Esophagus (tissue), 2 donors: ENCODE data around the gene AQP3. TPM values are rescaled to one million over a fixed set of nuclear protein-coding genes. Genes with fewer than 3 reads are reported as not detected.
A peak's percentile ranks its signal among the peaks of the same experiment; 100 is the strongest.
"Not testable (repeated sequence)": the region's sequence is repeated elsewhere in the genome, so short reads cannot be mapped to it uniquely, and the experiment has no call there.

Experiments
- H3K27ac ChIP-seq, 2 donors: one replicate each; pipeline ENCODE4 v1.5.1; 2013; ENCODE audit warnings: low read depth in 2 of 2, mild to moderate bottlenecking in 2 of 2, inconsistent platforms in 1 of 2, low read length in 1 of 2, moderate library complexity in 1 of 2
- H3K27me3 ChIP-seq, 2 donors: one replicate each; pipeline ENCODE4 v1.6.1; 2013; ENCODE audit warnings: low read length in 2 of 2, control low read depth in 1 of 2, mild to moderate bottlenecking in 1 of 2; ENCODE audit not compliant: insufficient read depth in 2 of 2, control insufficient read depth in 1 of 2
- H3K36me3 ChIP-seq, 2 donors: one replicate each; pipeline ENCODE4 v1.6.1; 2013; ENCODE audit warnings: low read length in 1 of 2; ENCODE audit not compliant: control insufficient read depth in 2 of 2, insufficient read depth in 2 of 2
- H3K4me1 ChIP-seq, 2 donors: one replicate each; pipeline ENCODE4 v1.6.1; 2013; ENCODE audit warnings: low read length in 1 of 2; ENCODE audit not compliant: control insufficient read depth in 2 of 2, insufficient read depth in 2 of 2
- H3K4me3 ChIP-seq, 2 donors: one replicate each; pipeline ENCODE4 v1.5.1; 2013; ENCODE audit warnings: low read length in 2 of 2, mild to moderate bottlenecking in 2 of 2, low read depth in 1 of 2, moderate library complexity in 1 of 2
- H3K9me3 ChIP-seq, 2 donors: one replicate each; pipeline ENCODE4 v1.6.1; 2013; ENCODE audit warnings: mild to moderate bottlenecking in 2 of 2, low read depth in 1 of 2, low read length in 1 of 2, moderate library complexity in 1 of 2; ENCODE audit not compliant: control insufficient read depth in 2 of 2, insufficient read depth in 1 of 2
- WGBS, 2 donors: extraction: QIAGEN DNeasy Blood & Tissue Kit; methylation state at CpG; one replicate each; pipeline ENCODE4 v1.1.7; 2013; 5-methylcytosine and 5-hydroxymethylcytosine counted together
- polyA plus RNA-seq, 2 donors: library from polyadenylated mRNA; stranded (reverse); fragments of 200-250 nt; gene quantifications; one replicate each; pipeline ENCODE4 v1.2.3, GENCODE V29; 2013
- donor health status: healthy with polysubstance abuse.
- donor health status: Bipolar disorder and iron deficiency.

Gene AQP3
- polyA plus RNA-seq, 2 donors = 933 to 1,009 TPM

- not testable (repeated sequence) for H3K27me3 ChIP-seq, H3K27ac ChIP-seq, H3K4me3 ChIP-seq, H3K9me3 ChIP-seq, H3K36me3 ChIP-seq
- H3K4me1 ChIP-seq = peaks cover 0 to 30% of the 10 kb centered on the region in 2 donors
- WGBS, 2 donors = 95 to 98% methylated on average over 8 of the region's 8 CpGs
These were observed 8.1 kb upstream of the AQP3 start for GRCh38 chr9:33455456-33455855.

GRCh38 chr9:33454661-33455026, 7.3 kb upstream of the AQP3 start:
- not testable (repeated sequence) for H3K27me3 ChIP-seq, H3K27ac ChIP-seq, H3K4me3 ChIP-seq, H3K36me3 ChIP-seq, H3K9me3 ChIP-seq
- H3K4me1 ChIP-seq = peaks cover 0 to 26% of the 10 kb centered on the region in 2 donors
- WGBS, 2 donors = 80 to 88% methylated on average over 5 of the region's 5 CpGs

GRCh38 chr9:33453999-33454660, 6.7 kb upstream of the AQP3 start:
- Histone ChIP-seq H3K9me3 (no peaks in the 10 kb centered on the region), H3K27ac (peak overlapping the region; percentile 62 to 77), H3K4me3 (no peak overlapping the region), H3K4me1 (peaks cover 0 to 22% of the 10 kb centered on the region in 2 donors), H3K27me3 (no peaks in the 10 kb centered on the region), H3K36me3 (no peaks in the 10 kb centered on the region)
- 70 to 74% methylated on average over 11 of the region's 11 CpGs for WGBS, 2 donors

- H3K4me3 ChIP-seq = no peak overlapping the region
- H3K4me1 ChIP-seq = peaks cover 0 to 18% of the 10 kb centered on the region in 2 donors
- no peaks in the 10 kb centered on the region for H3K9me3 ChIP-seq
- H3K36me3 ChIP-seq = no peaks in the 10 kb centered on the region
- no peaks in the 10 kb centered on the region for H3K27me3 ChIP-seq
- 63 to 65% methylated on average over 3 of the region's 3 CpGs for WGBS, 2 donors
- H3K27ac ChIP-seq = peak overlapping the region; percentile 62 to 77
These were observed 6.0 kb upstream of the AQP3 start for GRCh38 chr9:33453286-33453860.

- WGBS, 2 donors = 12 to 16% methylated on average over 7 of the region's 7 CpGs
- Histone ChIP-seq H3K4me3 (no peak overlapping the region), H3K4me1 (peaks cover 2 to 20% of the 10 kb centered on the region in 2 donors), H3K36me3 (no peaks in the 10 kb centered on the region), H3K9me3 (no peaks in the 10 kb centered on the region), H3K27ac (peak overlapping the region; percentile 62 to 77), H3K27me3 (no peaks in the 10 kb centered on the region)
These were observed 5.5 kb upstream of the AQP3 start for GRCh38 chr9:33452828-33453271.

- Histone ChIP-seq H3K27me3 (no peaks in the 10 kb centered on the region), H3K4me1 (peaks cover 2 to 18% of the 10 kb centered on the region in 2 donors), H3K27ac (peak overlapping the region in 1 of 2 donors; percentile 38), H3K9me3 (no peaks in the 10 kb centered on the region), H3K36me3 (peaks cover 0 to 4% of the 10 kb centered on the region in 2 donors), H3K4me3 (no peak overlapping the region)
- 80 to 82% methylated on average over 4 of the region's 4 CpGs for WGBS, 2 donors
These were observed 3.3 kb upstream of the AQP3 start for GRCh38 chr9:33450621-33451146.

GRCh38 chr9:33449715-33450114, 2.3 kb upstream of the AQP3 start:
- no peaks in the 10 kb centered on the region for H3K9me3 ChIP-seq
- H3K36me3 ChIP-seq = peaks cover 0 to 8% of the 10 kb centered on the region in 2 donors
- peaks cover 2 to 22% of the 10 kb centered on the region in 2 donors for H3K4me1 ChIP-seq
- WGBS, 2 donors = 82 to 84% methylated on average over 5 of the region's 5 CpGs
- no peaks in the 10 kb centered on the region for H3K27me3 ChIP-seq
- H3K4me3 ChIP-seq = no peak overlapping the region
- H3K27ac ChIP-seq = no peak overlapping the region

GRCh38 chr9:33447799-33448553, 583 bp upstream of the AQP3 start:
- peak overlapping the region; percentile 89 to 95 for H3K27ac ChIP-seq
- no peaks in the 10 kb centered on the region for H3K9me3 ChIP-seq
- H3K4me1 ChIP-seq = peaks cover 5 to 24% of the 10 kb centered on the region in 2 donors
- no peaks in the 10 kb centered on the region for H3K27me3 ChIP-seq
- WGBS, 2 donors = 20 to 30% methylated on average over 20 of the region's 20 CpGs
- peaks cover 5 to 19% of the 10 kb centered on the region in 2 donors for H3K36me3 ChIP-seq
- peak overlapping the region; percentile 56 to 86 for H3K4me3 ChIP-seq

GRCh38 chr9:33446240-33446945, 1.0 kb downstream of the AQP3 start:
- H3K4me1 ChIP-seq = peaks cover 5 to 32% of the 10 kb centered on the region in 2 donors
- H3K9me3 ChIP-seq = no peaks in the 10 kb centered on the region
- peak overlapping the region; percentile 86 to 88 for H3K4me3 ChIP-seq
- H3K36me3 ChIP-seq = peaks cover 8 to 31% of the 10 kb centered on the region in 2 donors
- WGBS, 2 donors = 28 to 34% methylated on average over 12 of the region's 12 CpGs
- peak overlapping the region; percentile 89 to 95 for H3K27ac ChIP-seq
- H3K27me3 ChIP-seq = no peaks in the 10 kb centered on the region
